Upper lobe of left lung (tissue), 6 donors: ENCODE data around the gene NPRL2. TPM values are rescaled to one million over a fixed set of nuclear protein-coding genes. Genes with fewer than 3 reads are reported as not detected.

ENCODE experiments used
- ATAC-seq, 2 donors: fragments of 200-7000 bp; cut with Tn5 transposase; one replicate each; pipeline ENCODE4 v1.9.1; 2022; ENCODE audit warnings: mild to moderate bottlenecking in 2 of 2, moderate library complexity in 2 of 2; ENCODE audit not compliant: low FRiP score in 2 of 2
- DNase-seq, 2 donors: peaks; one replicate each; pipeline ENCODE4 v3.0.0-alpha.2; 2019 to 2020
- H3K27ac ChIP-seq, 4 donors: fragments of 200-600 bp; sonication (generic); one replicate each; pipeline ENCODE4 v1.5.1; 2016 to 2019
- H3K27me3 ChIP-seq, 4 donors: fragments of 200-600 bp; sonication (generic); one replicate each; pipeline ENCODE4 v1.5.1; 2017 to 2019
- H3K36me3 ChIP-seq, 4 donors: fragments of 200-600 bp; sonication (generic); one replicate each; pipeline ENCODE4 v1.5.1; 2016 to 2019
- H3K4me1 ChIP-seq, 4 donors: fragments of 200-600 bp; sonication (generic); one replicate each; pipeline ENCODE4 v1.5.1; 2018 to 2019
- H3K4me3 ChIP-seq, 4 donors: fragments of 200-600 bp; sonication (generic); one replicate each; pipeline ENCODE4 v1.5.1; 2017 to 2019; ENCODE audit warnings: mild to moderate bottlenecking in 2 of 4, moderate library complexity in 1 of 4
- H3K9me3 ChIP-seq, 4 donors: fragments of 200-600 bp; sonication (generic); one replicate each; pipeline ENCODE4 v1.5.1; 2018 to 2019
- EP300 ChIP-seq, 4 donors: sonication (generic); formaldehyde crosslinking; IDR thresholded peaks; one replicate each; pipeline ENCODE4 v1.5.1; 2017; ENCODE audit warnings: antibody characterized with exemption in 4 of 4, control low read depth in 2 of 4
- POLR2A ChIP-seq, 4 donors: fragments of 450-650 bp; IDR thresholded peaks; one replicate each; pipeline ENCODE4 v1.5.1; 2016 to 2017; ENCODE audit warnings: antibody characterized with exemption in 4 of 4, mild to moderate bottlenecking in 2 of 4
- POLR2AphosphoS5 ChIP-seq, 2 donors: sonication (generic); formaldehyde crosslinking; IDR thresholded peaks; one replicate each; pipeline ENCODE4 v1.5.1; 2017; ENCODE audit warnings: antibody characterized with exemption in 2 of 2
- WGBS, 2 donors: methylation state at CpG; one replicate each; pipeline ENCODE4 v1.1.5; 2017 to 2018; 5-methylcytosine and 5-hydroxymethylcytosine counted together
- total RNA-seq, 6 donors: library from RNA; depleted of rRNA in 4 of 6; stranded (reverse); fragments of >200 nt in 4 of 6; gene quantifications; one replicate each; pipeline versions ENCODE4 v1.1.0 to v1.2.1, GENCODE V29; 2016 to 2021
- TF ChIP-seq, protein P1 (sequence below), 6 experiments: fragments of 450-650 bp in 4 of 6; fragments of 200-600 bp in 2 of 6; sonication (generic) in 2 of 6; IDR thresholded peaks; one replicate each; pipeline ENCODE4 v1.5.1; 2016 to 2019; ENCODE audit warnings: antibody characterized with exemption in 6 of 6
- donor health status: DM: no; HTN: no; CAD: no; lungs with moderate emphysema.
- donor health status: DM: no; HTN: yes; CAD: no; lungs with severe emphysema.

Gene NPRL2
- total RNA-seq, 6 donors from 2014 or later, result 15.0 to 41.9 (median 17.3) TPM

DNA sequence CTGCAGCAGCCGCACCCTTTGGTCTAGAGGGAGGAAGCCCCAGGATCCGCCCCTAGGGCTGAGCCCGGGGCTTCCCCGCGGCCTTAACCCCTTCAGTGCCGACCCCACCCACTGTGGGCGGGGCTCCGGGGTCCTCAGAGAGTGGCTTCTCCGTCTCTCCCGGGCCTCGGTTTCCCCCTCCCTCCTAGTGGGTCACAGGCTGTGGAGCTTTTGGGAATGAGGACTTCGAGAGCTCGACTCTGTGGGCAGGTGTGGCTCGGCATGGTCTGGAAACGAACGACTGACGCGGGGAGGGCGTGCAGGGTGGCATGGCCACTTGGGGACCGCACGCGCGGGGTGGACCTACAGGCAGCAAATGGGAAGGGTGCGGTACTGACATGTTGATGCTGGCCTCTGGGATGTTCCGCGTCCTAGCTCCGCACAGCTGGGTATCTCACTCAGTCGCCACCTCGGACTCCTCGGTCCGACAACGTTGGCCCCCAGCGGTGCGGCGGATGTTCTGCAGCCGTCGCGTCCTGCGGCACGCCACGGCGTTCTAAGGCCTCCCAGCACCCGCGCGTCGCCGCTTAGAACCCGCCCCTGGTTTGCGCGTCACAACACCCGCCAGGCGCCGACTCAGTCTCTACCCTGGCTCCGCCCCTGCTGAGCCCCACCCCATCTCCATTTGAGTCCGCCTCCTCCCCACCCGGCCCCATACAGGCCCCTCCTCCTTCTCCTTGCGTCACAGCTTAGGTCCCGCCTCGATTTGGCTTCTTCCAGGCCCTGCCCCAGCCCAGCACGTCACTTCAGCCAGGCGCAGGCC, 51.5 kb downstream of the NPRL2 start, which contains the start of the genes HYAL3 and NAA80:
TSS of gene HYAL3 (minus strand) at position 570 of the 802 bp plus-strand sequence. CDS start 3,803 bp downstream, outside the sequence.
TSS of gene NAA80 (minus strand) at position 570 of the 802 bp plus-strand sequence. CDS start 1,942 bp downstream, outside the sequence.
- DNase-seq, result peak; percentile 98 to 100
- Histone ChIP-seq H3K4me3 (peak within 1 kb of the TSS; percentile 44 to 86 (median 60)), H3K9me3 (no peaks in the 10 kb centered on the region), H3K4me1 (peaks cover 41 to 55% (median 52%) of the 10 kb centered on the region in 4 donors), H3K27me3 (no peaks in the 10 kb centered on the region), H3K36me3 (peaks cover 0 to 13% (median 2%) of the 10 kb centered on the region in 4 donors), H3K27ac (peak within 1 kb of the TSS; percentile 85 to 94 (median 92))
- peak; percentile 94 to 97 for ATAC-seq
- 1% methylated on average over 22 to 61 of the region's 61 CpGs for WGBS, 2 donors
- peak in 3 of 4 donors; percentile 61 to 96 (median 95) for TF ChIP-seq POLR2A (IDR thresholded peaks at IDR 0.05)
- TF ChIP-seq, protein P1, sequence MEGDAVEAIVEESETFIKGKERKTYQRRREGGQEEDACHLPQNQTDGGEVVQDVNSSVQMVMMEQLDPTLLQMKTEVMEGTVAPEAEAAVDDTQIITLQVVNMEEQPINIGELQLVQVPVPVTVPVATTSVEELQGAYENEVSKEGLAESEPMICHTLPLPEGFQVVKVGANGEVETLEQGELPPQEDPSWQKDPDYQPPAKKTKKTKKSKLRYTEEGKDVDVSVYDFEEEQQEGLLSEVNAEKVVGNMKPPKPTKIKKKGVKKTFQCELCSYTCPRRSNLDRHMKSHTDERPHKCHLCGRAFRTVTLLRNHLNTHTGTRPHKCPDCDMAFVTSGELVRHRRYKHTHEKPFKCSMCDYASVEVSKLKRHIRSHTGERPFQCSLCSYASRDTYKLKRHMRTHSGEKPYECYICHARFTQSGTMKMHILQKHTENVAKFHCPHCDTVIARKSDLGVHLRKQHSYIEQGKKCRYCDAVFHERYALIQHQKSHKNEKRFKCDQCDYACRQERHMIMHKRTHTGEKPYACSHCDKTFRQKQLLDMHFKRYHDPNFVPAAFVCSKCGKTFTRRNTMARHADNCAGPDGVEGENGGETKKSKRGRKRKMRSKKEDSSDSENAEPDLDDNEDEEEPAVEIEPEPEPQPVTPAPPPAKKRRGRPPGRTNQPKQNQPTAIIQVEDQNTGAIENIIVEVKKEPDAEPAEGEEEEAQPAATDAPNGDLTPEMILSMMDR (IDR thresholded peaks at IDR 0.05), result peak; percentile 35 to 90 (median 76)
- TF ChIP-seq EP300 (IDR thresholded peaks at IDR 0.05), result no peak
- peak; percentile 86 to 93 for TF ChIP-seq POLR2AphosphoS5 (IDR thresholded peaks at IDR 0.05)

DNA sequence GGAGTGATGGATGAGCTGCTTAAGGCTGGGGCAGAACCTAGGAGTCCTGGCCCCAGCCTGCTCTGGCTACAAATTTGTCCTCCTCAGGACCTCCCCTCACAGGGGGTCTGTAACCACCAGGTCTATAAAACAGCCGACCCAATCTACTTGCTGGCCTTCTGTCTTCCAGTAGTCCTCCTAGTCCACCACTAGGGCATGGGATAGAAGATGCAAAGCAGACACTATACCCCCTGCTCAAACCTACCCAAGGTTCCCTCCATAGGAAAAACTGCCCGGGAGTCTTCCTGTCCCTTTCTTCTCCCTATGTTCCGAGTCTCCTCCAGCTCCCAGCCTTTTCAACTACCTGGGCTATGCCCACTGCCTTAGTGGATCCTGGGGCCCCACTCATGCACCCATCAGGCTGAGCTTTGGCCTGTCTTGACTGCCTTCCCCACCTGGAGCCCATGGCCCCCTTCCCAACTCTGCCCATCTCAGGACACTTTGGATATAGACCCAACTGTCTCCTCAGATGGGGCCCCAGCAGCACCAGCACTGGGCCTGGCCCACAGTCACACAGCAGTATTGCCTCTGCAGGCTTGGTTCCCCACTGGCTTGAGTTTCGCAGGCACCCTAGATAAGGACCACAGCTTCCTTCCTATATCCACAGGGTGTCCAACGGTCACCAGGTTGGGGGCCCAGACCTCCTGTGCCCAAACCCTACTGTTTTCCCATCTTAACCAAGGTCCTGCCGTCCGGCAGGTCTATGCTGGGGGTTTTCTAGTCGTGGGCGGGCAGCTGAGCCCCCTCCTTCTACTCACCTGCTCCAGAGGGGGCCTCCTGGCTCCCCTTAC, 52.5 kb downstream of the NPRL2 start:
- no peak for ATAC-seq
- TF ChIP-seq, protein P1 (IDR thresholded peaks at IDR 0.05), result no peak
- TF ChIP-seq EP300 (IDR thresholded peaks at IDR 0.05) (no peak), POLR2A (IDR thresholded peaks at IDR 0.05) (no peak), POLR2AphosphoS5 (IDR thresholded peaks at IDR 0.05) (no peak)
- H3K27me3 ChIP-seq, result no peaks in the 10 kb centered on the region
- DNase-seq, result no peak
- H3K4me1 ChIP-seq, result peaks cover 38 to 47% (median 46%) of the 10 kb centered on the region in 4 donors
- H3K4me3 ChIP-seq, result peak overlapping the region; percentile 44 to 86 (median 60)
- H3K27ac ChIP-seq, result peak overlapping the region; percentile 85 to 94 (median 92)
- H3K9me3 ChIP-seq, result no peaks in the 10 kb centered on the region
- peaks cover 0 to 13% (median 2%) of the 10 kb centered on the region in 4 donors for H3K36me3 ChIP-seq
- WGBS, 2 donors, result 43 to 44% methylated on average over 5 to 9 of the region's 9 CpGs

DNA sequence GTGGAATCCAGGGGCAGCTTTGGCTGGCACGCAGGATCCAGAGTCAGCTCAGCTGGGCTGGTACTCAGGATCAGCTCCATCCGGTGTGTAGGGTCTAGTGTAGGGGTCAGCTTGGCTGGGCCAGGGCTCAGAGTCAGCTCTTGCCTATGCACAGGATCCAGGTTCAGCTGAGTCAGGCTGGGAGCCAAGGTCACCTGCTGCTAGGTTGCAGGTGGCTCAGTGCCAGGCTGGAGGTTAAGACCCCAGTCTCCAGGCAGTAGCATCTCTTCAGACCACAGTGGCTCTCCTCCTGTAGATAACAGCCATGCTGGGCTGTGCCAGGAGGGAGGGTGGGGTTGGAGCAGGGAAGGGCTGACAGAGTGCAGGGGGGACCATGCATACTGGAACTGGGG, 53.2 kb downstream of the NPRL2 start:
- Histone ChIP-seq H3K4me3 (no peak overlapping the region), H3K27me3 (no peaks in the 10 kb centered on the region), H3K9me3 (no peaks in the 10 kb centered on the region), H3K4me1 (peaks cover 41 to 47% (median 45%) of the 10 kb centered on the region in 4 donors), H3K27ac (peak overlapping the region in 2 of 4 donors; percentile 90 to 94), H3K36me3 (peaks cover 0 to 13% (median 2%) of the 10 kb centered on the region in 4 donors)
- no peak for ATAC-seq
- TF ChIP-seq, protein P1 (IDR thresholded peaks at IDR 0.05), result no peak
- TF ChIP-seq POLR2A (IDR thresholded peaks at IDR 0.05), result no peak
- peak in 1 of 2 donors; percentile 8 for TF ChIP-seq POLR2AphosphoS5 (IDR thresholded peaks at IDR 0.05)
- 84 to 100% methylated on average over 2 of the region's 2 CpGs for WGBS, 2 donors
- no peak for DNase-seq

Other genes starting within 250 kb of the NPRL2 start
- 10 to 100 TPM in 5 of 6 donors, 1 to 10 TPM in 1; 4.2 to 76.0 (median 27.5) TPM for gene SEMA3F, start 195.5 kb downstream of the NPRL2 start, total RNA-seq
- gene GNAT1, start 159.2 kb downstream of the NPRL2 start, total RNA-seq, result under 1 TPM in 2 of 6 donors, not detected in 4; 0.10 to 0.40 TPM
- gene SLC38A3, start 145.5 kb downstream of the NPRL2 start, total RNA-seq, result under 1 TPM in 2 of 6 donors, not detected in 4; 0.15 to 0.17 TPM
- gene GNAI2, start 114.6 kb downstream of the NPRL2 start, total RNA-seq, result 100 to 1,000 TPM; 191 to 440 (median 295) TPM
- gene SEMA3B, start 81.6 kb downstream of the NPRL2 start, total RNA-seq, result 100 to 1,000 TPM in 5 of 6 donors, 10 to 100 TPM in 1; 98.3 to 242 (median 122) TPM
- gene LSMEM2, start 71.7 kb downstream of the NPRL2 start, total RNA-seq, result under 1 TPM in 2 of 6 donors, not detected in 4; 0.14 to 0.59 TPM
- 100 to 1,000 TPM in 2 of 6 donors, 10 to 100 TPM in 4; 45.4 to 126 (median 77.5) TPM for gene IFRD2, start 58.3 kb downstream of the NPRL2 start, total RNA-seq
- 1 to 10 TPM in 5 of 6 donors, under 1 TPM in 1; 0.33 to 5.7 (median 3.1) TPM for gene HYAL3, start 51.4 kb downstream of the NPRL2 start, total RNA-seq
- gene NAA80, start 51.4 kb downstream of the NPRL2 start, total RNA-seq, result 10 to 100 TPM; 12.1 to 34.5 (median 15.1) TPM
- gene HYAL1, start 47.2 kb downstream of the NPRL2 start, total RNA-seq, result 10 to 100 TPM; 22.0 to 99.1 (median 63.0) TPM
- gene HYAL2, start 28.0 kb downstream of the NPRL2 start, total RNA-seq, result 100 to 1,000 TPM; 120 to 389 (median 226) TPM
- gene TUSC2, start 22.6 kb downstream of the NPRL2 start, total RNA-seq, result 10 to 100 TPM; 16.8 to 36.1 (median 25.0) TPM
- 10 to 100 TPM; 42.7 to 78.9 (median 47.7) TPM for gene RASSF1, start 9.9 kb downstream of the NPRL2 start, total RNA-seq
- 10 to 100 TPM in 5 of 6 donors, 1 to 10 TPM in 1; 3.1 to 98.7 (median 31.5) TPM for gene ZMYND10, start 5.0 kb downstream of the NPRL2 start, total RNA-seq
- gene CYB561D2, start 87 bp upstream of the NPRL2 start, total RNA-seq, result 10 to 100 TPM; 13.2 to 35.4 (median 26.8) TPM
- gene TMEM115, start 8.7 kb upstream of the NPRL2 start, total RNA-seq, result 10 to 100 TPM; 39.8 to 68.1 (median 46.5) TPM
- gene CACNA2D2, start 152.9 kb upstream of the NPRL2 start, total RNA-seq, result 100 to 1,000 TPM in 4 of 6 donors, 10 to 100 TPM in 2; 71.5 to 213 (median 113) TPM
- 1 to 10 TPM; 4.7 to 7.5 (median 5.7) TPM for gene C3orf18, start 217.0 kb upstream of the NPRL2 start, total RNA-seq
- 10 to 100 TPM in 3 of 6 donors, 1 to 10 TPM in 3; 5.0 to 25.3 (median 9.6) TPM for gene HEMK1, start 218.7 kb upstream of the NPRL2 start, total RNA-seq